Fibroblast of mammary gland (primary cell): ENCODE results near the gene NUDT14.

ENCODE experiments used
- DNase-seq: peaks from one replicate; pipeline ENCODE4 v3.0.0-alpha.2; 2010; ENCODE audit warnings: low read depth
- H3K4me3 ChIP-seq: 2 replicates; pipeline ENCODE4 v1.5.1; 2011; ENCODE audit warnings: low read depth, mild to moderate bottlenecking, low read length, moderate library complexity; ENCODE audit not compliant: control insufficient read depth
- TF ChIP-seq, protein P1 (sequence below): conservative IDR thresholded peaks from 2 replicates; pipeline ENCODE4 v1.5.1; 2011; ENCODE audit warnings: low read depth, low read length, inconsistent platforms; ENCODE audit not compliant: control insufficient read depth, insufficient read depth

NUDT14 gene

DNA sequence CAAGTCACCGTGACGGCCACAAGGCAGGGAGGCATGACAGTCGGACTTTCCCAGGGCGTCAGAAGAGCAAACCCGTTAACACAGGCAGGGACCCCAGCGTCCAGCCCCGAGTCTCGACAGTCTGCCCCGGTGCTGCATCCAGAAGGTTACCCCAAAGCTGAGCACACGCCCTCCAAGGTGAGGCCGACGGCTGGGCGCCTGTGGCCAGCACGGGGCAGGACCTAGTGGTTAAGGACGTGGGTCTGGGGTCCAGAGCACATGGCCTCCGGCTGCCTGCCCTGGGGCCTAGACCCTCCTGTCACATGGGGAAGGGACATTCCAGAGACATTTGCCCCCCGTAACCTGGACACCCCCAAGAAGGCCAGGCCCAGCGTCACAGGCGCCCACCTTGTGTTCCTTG is 37.5 kb upstream of the NUDT14 start:
- TF ChIP-seq, protein P1, sequence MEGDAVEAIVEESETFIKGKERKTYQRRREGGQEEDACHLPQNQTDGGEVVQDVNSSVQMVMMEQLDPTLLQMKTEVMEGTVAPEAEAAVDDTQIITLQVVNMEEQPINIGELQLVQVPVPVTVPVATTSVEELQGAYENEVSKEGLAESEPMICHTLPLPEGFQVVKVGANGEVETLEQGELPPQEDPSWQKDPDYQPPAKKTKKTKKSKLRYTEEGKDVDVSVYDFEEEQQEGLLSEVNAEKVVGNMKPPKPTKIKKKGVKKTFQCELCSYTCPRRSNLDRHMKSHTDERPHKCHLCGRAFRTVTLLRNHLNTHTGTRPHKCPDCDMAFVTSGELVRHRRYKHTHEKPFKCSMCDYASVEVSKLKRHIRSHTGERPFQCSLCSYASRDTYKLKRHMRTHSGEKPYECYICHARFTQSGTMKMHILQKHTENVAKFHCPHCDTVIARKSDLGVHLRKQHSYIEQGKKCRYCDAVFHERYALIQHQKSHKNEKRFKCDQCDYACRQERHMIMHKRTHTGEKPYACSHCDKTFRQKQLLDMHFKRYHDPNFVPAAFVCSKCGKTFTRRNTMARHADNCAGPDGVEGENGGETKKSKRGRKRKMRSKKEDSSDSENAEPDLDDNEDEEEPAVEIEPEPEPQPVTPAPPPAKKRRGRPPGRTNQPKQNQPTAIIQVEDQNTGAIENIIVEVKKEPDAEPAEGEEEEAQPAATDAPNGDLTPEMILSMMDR, result no peak
- DNase-seq, result no peak
- H3K4me3 ChIP-seq, result no peak overlapping the region

GRCh38 chr14:105217774-105218173 is 36.7 kb upstream of the NUDT14 start:
- H3K4me3 ChIP-seq, result no peak overlapping the region
- no peak for DNase-seq
- TF ChIP-seq, protein P1, result no peak

DNA sequence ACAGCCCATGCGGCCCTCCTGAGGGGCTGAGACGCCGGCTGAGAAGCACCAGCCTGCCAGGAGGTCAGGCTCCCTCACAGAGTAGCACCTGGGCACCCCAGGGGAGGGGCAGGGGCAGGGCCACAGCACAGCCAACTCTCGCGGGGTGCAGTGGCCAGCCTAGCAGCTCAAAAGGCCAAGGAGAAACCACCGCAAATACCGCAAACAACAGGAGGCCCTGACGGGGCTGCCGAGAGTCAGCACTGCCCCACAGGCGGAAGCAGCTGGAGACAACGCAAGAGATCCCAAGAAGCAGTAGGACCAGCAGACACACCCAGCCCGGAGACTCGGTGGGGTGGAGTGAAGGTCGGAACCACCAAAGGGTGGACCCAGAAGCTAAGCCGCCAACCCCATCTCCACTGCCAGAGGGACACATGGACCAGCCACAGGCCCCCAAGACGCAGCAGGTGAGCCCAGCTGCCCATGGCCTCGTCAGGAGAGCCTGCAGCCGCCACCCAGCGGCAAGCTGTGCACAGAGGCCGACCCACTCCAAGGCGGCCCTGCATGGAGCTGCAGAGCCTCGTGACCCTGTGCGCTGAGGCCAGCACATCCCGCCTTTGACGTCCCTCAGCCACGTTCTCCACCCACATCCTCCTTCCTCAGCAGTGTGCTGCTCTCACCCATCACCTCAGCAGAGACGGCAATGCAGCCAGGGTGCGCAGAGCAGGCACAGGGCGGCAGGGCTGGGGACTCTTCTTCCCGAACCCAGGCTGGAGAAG is 35.6 kb upstream of the NUDT14 start:
- H3K4me3 ChIP-seq, result no peak overlapping the region
- DNase-seq, result no peak
- TF ChIP-seq, protein P1, result no peak

DNA sequence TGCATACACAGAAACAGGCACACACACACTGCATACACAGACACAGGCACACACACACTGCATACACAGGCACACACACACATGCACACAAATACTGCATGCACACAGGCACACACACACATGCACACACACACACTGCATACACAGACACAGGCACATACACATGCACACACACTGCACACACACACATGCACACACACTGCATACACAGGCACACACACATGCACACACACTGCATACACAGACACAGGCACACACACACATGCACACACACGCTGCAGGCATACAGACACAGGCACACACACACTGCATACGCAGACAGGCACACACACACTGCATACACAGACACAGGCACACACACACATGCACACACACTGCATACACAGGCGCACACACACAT is 34.5 kb upstream of the NUDT14 start:
- TF ChIP-seq, protein P1, result no peak
- no peak overlapping the region for H3K4me3 ChIP-seq
- DNase-seq, result no peak

DNA sequence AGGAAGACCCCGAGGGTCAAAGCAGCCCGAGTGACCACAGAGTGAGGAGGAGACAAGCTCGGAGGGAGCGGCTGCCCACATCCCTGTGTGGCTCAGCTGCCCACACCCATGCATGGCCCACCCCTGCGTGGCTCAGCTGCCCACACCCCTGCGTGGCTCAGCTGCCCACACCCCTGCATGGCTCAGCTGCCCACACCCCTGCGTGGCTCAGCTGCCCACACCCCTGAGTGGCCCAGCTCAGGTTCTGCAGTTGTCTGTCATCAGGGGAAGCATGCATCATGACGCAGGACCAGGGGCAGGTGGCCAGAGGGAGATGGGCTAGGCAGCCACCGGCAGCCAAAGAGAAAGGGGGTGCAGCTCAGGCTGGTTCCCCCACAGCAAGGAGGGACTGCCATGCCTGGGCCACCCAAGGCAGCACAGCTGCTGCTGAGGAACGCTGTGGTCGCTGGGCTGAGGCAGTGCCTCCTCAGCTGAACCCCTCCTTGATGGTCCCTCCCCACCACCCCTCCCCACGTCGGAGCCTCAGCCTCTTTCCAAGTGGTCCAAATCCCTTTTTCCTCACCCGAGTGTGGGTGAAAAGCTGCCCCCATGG is 33.3 kb upstream of the NUDT14 start:
- TF ChIP-seq, protein P1, result no peak
- no peak for DNase-seq
- H3K4me3 ChIP-seq, result no peak overlapping the region

- DNase-seq, result no peak
- TF ChIP-seq, protein P1, result no peak
- H3K4me3 ChIP-seq, result no peak overlapping the region
These were observed 32.2 kb upstream of the NUDT14 start for GRCh38 chr14:105213361-105213760.
